Heart left ventricle (tissue), 13 donors: ENCODE measurements around the gene SLIT1.

ENCODE experiments used
- CTCF ChIP-seq, 12 donors: fragments of 200-600 bp; sonication (generic) in 4 of 12; IDR thresholded peaks; one replicate each; pipeline versions ENCODE4 v1.5.0 to v1.8.0; 2018 to 2022; ENCODE audit warnings: antibody characterized with exemption in 12 of 12, mild to moderate bottlenecking in 5 of 12
- POLR2A ChIP-seq, 2 donors: fragments of 450-650 bp; IDR thresholded peaks; one replicate each; pipeline ENCODE4 v1.6.1; 2017; ENCODE audit warnings: antibody characterized with exemption in 2 of 2, mild to moderate bottlenecking in 2 of 2, moderate library complexity in 2 of 2
- donor health status: ischemic (EF 13 %, LVEDD 7.1; RV severe dilation, severe dysfunction).
- donor health status: DM: no; HTN: yes; CAD: no.
- donor health status: DM: no; HTN: no; CAD: no.
- donor health status: ischemic (EF 25% LVEDD 6.9; RV normal size, moderate dysfunction).
- donor health status: ischemic (EF 25% LVEDD 5.7; RV mildly dilated, moderate dysfunction).
- donor health status: ischemic (EF 35%, LVEDD 5.7; RV mildly dilated, moderate dysfunction).
- donor health status: nonischemic (EF 11% LVEDD 7.7; RV severe dilation, severe dysfunction).
- donor health status: DM: yes; HTN: yes; CAD: no.
- donor health status: PGD.
- donor health status: ischemic (EF 29% LVEDD 5.4; RV normal size, mild dysfunction).
- donor health status: nonischemic (EF 23%, LVEDD 6.1; RV moderate dilation, normal function).

GRCh38 chr10:96982149-96982930 is 203.4 kb downstream of the SLIT1 start:
- TF ChIP-seq POLR2A (IDR thresholded peaks at IDR 0.05) = no peak
- TF ChIP-seq CTCF (IDR thresholded peaks at IDR 0.05) = no peak
